ENCODE results near the gene ZNF282.

DNA sequence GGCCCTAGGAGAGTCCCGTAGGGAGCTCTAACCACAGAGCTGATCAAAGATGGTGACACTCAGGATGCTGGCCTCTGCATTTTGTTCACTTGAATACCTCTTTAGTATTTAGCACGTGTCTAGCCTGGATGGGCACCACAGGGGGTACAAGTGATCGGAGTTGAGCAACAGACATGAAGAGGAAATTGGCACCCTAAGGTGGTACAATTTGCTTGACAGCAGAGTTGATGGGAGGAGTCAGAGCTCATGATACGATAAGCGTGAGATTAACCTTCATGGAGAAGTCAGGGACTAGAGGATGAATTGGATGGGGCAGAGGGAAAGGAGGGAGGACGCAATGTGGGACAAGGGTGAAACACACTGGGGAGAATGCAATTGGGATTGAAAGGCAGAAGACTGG is 34.2 kb downstream of the ZNF282 start:
- TF ChIP-seq CTCF (conservative IDR thresholded peaks at IDR 0.05; ENCODE audit: low read depth, low read length) (no peak), EZH2 (IDR thresholded peaks at IDR 0.05; ENCODE audit: low read length, unreplicated experiment) (no peak), EZH2phosphoT487 (IDR thresholded peaks at IDR 0.05; ENCODE audit: borderline replicate concordance, low read length) (no peak)
